Activated T-cell treated with anti-CD3 and anti-CD28 coated beads, Interleukin-2, amount 50 U/mL, for 72 hours (primary cell): ENCODE results near the gene TMEM154. TPM values are rescaled to one million over a fixed set of nuclear protein-coding genes. Genes with fewer than 3 reads are reported as not detected.

Source experiments
- ATAC-seq, 2 donors: fragments of 150-1000 bp; cut with Tn5 transposase; replicated peaks in 1 of 2; 2 replicates each; pipeline ENCODE4 v1.10.0; 2021; ENCODE audit warnings: moderate library complexity in 2 of 2, mild to moderate bottlenecking in 1 of 2
- DNase-seq, 2 donors: peaks; one replicate each; pipeline ENCODE4 v3.0.0; 2021 to 2022; ENCODE audit warnings: mixed read lengths in 1 of 2
- H3K27ac Mint-ChIP-seq: one replicate; pipeline ENCODE4 v1.8.0; 2022; ENCODE audit warnings: mild to moderate bottlenecking, moderate library complexity, mixed read lengths
- H3K27me3 Mint-ChIP-seq: one replicate; pipeline ENCODE4 v1.8.0; 2022; ENCODE audit warnings: low read depth, mixed read lengths
- H3K36me3 Mint-ChIP-seq, 2 donors: one replicate each; pipeline ENCODE4 v1.8.0; 2022; ENCODE audit warnings: mixed read lengths in 2 of 2, mild to moderate bottlenecking in 1 of 2; ENCODE audit not compliant: insufficient read depth in 2 of 2
- H3K4me1 Mint-ChIP-seq: one replicate; pipeline ENCODE4 v1.8.0; 2022; ENCODE audit warnings: low read depth, mixed read lengths
- H3K4me3 Mint-ChIP-seq, 2 donors: one replicate each; pipeline ENCODE4 v1.8.0; 2022; ENCODE audit warnings: mild to moderate bottlenecking in 2 of 2, mixed read lengths in 2 of 2, moderate library complexity in 2 of 2
- H3K9me3 Mint-ChIP-seq, 2 donors: one replicate each; pipeline ENCODE4 v1.8.0; 2022; ENCODE audit warnings: mixed read lengths in 2 of 2
- total RNA-seq, 2 donors: library from RNA; stranded (reverse); gene quantifications; one replicate each; pipeline ENCODE4 v1.2.3, GENCODE V29; 2022

The TMEM154 gene
- total RNA-seq, 2 donors from 2014 or later: 16.8 to 22.0 TPM

- H3K9me3 Mint-ChIP-seq: no peaks in the 10 kb centered on the region
- H3K27ac Mint-ChIP-seq: no peak overlapping the region
- DNase-seq: no peak
- no peaks in the 10 kb centered on the region for H3K36me3 Mint-ChIP-seq
- H3K4me3 Mint-ChIP-seq: no peak overlapping the region
- no peak for ATAC-seq
- no peaks in the 10 kb centered on the region for H3K27me3 Mint-ChIP-seq
- no peaks in the 10 kb centered on the region for H3K4me1 Mint-ChIP-seq
Measured at GRCh38 chr4:152605641-152606335, 74.0 kb downstream of the TMEM154 start.

- H3K9me3 Mint-ChIP-seq: no peaks in the 10 kb centered on the region
- no peaks in the 10 kb centered on the region for H3K4me1 Mint-ChIP-seq
Measured at GRCh38 chr4:152605031-152605430, 74.8 kb downstream of the TMEM154 start.

GRCh38 chr4:152601156-152601555 lies 78.6 kb downstream of the TMEM154 start:
- H3K36me3 Mint-ChIP-seq: no peaks in the 10 kb centered on the region
- H3K9me3 Mint-ChIP-seq: no peaks in the 10 kb centered on the region
- no peaks in the 10 kb centered on the region for H3K27me3 Mint-ChIP-seq
- ATAC-seq: no peak
- H3K4me3 Mint-ChIP-seq: no peak overlapping the region
- H3K4me1 Mint-ChIP-seq: no peaks in the 10 kb centered on the region
- no peak overlapping the region for H3K27ac Mint-ChIP-seq
- no peak for DNase-seq

More at GRCh38 chr4:152605031-152605430, 74.8 kb downstream of the TMEM154 start:
- DNase-seq: no peak
- Mint-ChIP-seq H3K27ac (no peak overlapping the region), H3K4me3 (no peak overlapping the region), H3K27me3 (no peaks in the 10 kb centered on the region), H3K36me3 (no peaks in the 10 kb centered on the region)
- ATAC-seq: no peak

- Mint-ChIP-seq H3K4me3 (no peak overlapping the region), H3K36me3 (no peaks in the 10 kb centered on the region), H3K4me1 (no peaks in the 10 kb centered on the region), H3K27me3 (no peaks in the 10 kb centered on the region), H3K9me3 (no peaks in the 10 kb centered on the region), H3K27ac (no peak overlapping the region)
- DNase-seq (no peak), ATAC-seq (no peak)
Measured at GRCh38 chr4:152599636-152600035, 80.2 kb downstream of the TMEM154 start.

GRCh38 chr4:152599095-152599494 lies 80.7 kb downstream of the TMEM154 start:
- Mint-ChIP-seq H3K27ac (no peak overlapping the region), H3K4me3 (no peak overlapping the region), H3K9me3 (no peaks in the 10 kb centered on the region), H3K4me1 (no peaks in the 10 kb centered on the region), H3K36me3 (no peaks in the 10 kb centered on the region), H3K27me3 (no peaks in the 10 kb centered on the region)
- DNase-seq (no peak), ATAC-seq (no peak)

GRCh38 chr4:152598454-152598853 lies 81.3 kb downstream of the TMEM154 start:
- ATAC-seq (no peak), DNase-seq (no peak)
- Mint-ChIP-seq H3K27me3 (no peaks in the 10 kb centered on the region), H3K36me3 (no peaks in the 10 kb centered on the region), H3K9me3 (no peaks in the 10 kb centered on the region), H3K4me3 (no peak overlapping the region), H3K27ac (no peak overlapping the region), H3K4me1 (no peaks in the 10 kb centered on the region)

- DNase-seq (no peak), ATAC-seq (no peak)
- H3K36me3 Mint-ChIP-seq: no peaks in the 10 kb centered on the region
- H3K9me3 Mint-ChIP-seq: no peaks in the 10 kb centered on the region
- peaks cover 17% of the 10 kb centered on the region for H3K27me3 Mint-ChIP-seq
- H3K4me1 Mint-ChIP-seq: peaks cover 7% of the 10 kb centered on the region
- H3K4me3 Mint-ChIP-seq: no peak overlapping the region
- no peak overlapping the region for H3K27ac Mint-ChIP-seq
Measured at GRCh38 chr4:152594978-152595925, 84.5 kb downstream of the TMEM154 start.

GRCh38 chr4:152594057-152594456 lies 85.7 kb downstream of the TMEM154 start:
- ATAC-seq: no peak
- H3K36me3 Mint-ChIP-seq: no peaks in the 10 kb centered on the region
- H3K9me3 Mint-ChIP-seq: no peaks in the 10 kb centered on the region
- peaks cover 22% of the 10 kb centered on the region for H3K27me3 Mint-ChIP-seq
- DNase-seq: no peak
- H3K4me1 Mint-ChIP-seq: peaks cover 7% of the 10 kb centered on the region
- no peak overlapping the region for H3K27ac Mint-ChIP-seq
- no peak overlapping the region for H3K4me3 Mint-ChIP-seq

GRCh38 chr4:152591876-152592275 lies 87.9 kb downstream of the TMEM154 start:
- Mint-ChIP-seq H3K4me3 (peak overlapping the region in 1 of 2 donors; percentile 48), H3K27me3 (peaks cover 22% of the 10 kb centered on the region), H3K9me3 (peaks cover 0 to 1% of the 10 kb centered on the region in 2 donors), H3K27ac (no peak overlapping the region), H3K4me1 (peaks cover 7% of the 10 kb centered on the region), H3K36me3 (no peaks in the 10 kb centered on the region)
- DNase-seq (no peak), ATAC-seq (no peak)

- no peak overlapping the region for H3K27ac Mint-ChIP-seq
- H3K4me3 Mint-ChIP-seq: peak overlapping the region; percentile 17 to 48
- H3K9me3 Mint-ChIP-seq: peaks cover 2 to 3% of the 10 kb centered on the region in 2 donors
- peaks cover 7% of the 10 kb centered on the region for H3K4me1 Mint-ChIP-seq
- peak; percentile 15 to 22 for DNase-seq
- H3K36me3 Mint-ChIP-seq: no peaks in the 10 kb centered on the region
- peaks cover 22% of the 10 kb centered on the region for H3K27me3 Mint-ChIP-seq
- peak; percentile 26 to 44 for ATAC-seq
Measured at GRCh38 chr4:152591396-152591795, 88.4 kb downstream of the TMEM154 start.

GRCh38 chr4:152590179-152591031 lies 89.4 kb downstream of the TMEM154 start:
- H3K4me1 Mint-ChIP-seq: peaks cover 7% of the 10 kb centered on the region
- peaks cover 2 to 3% of the 10 kb centered on the region in 2 donors for H3K9me3 Mint-ChIP-seq
- H3K27me3 Mint-ChIP-seq: peaks cover 22% of the 10 kb centered on the region
- DNase-seq (no peak), ATAC-seq (no peak)
- H3K27ac Mint-ChIP-seq: no peak overlapping the region
- H3K4me3 Mint-ChIP-seq: peak overlapping the region in 1 of 2 donors; percentile 11
- no peaks in the 10 kb centered on the region for H3K36me3 Mint-ChIP-seq

- H3K27me3 Mint-ChIP-seq: peaks cover 22% of the 10 kb centered on the region
- peaks cover 2 to 3% of the 10 kb centered on the region in 2 donors for H3K9me3 Mint-ChIP-seq
- ATAC-seq: no peak
- DNase-seq: no peak
- H3K27ac Mint-ChIP-seq: no peak overlapping the region
- H3K4me3 Mint-ChIP-seq: no peak overlapping the region
- H3K4me1 Mint-ChIP-seq: peaks cover 7% of the 10 kb centered on the region
- no peaks in the 10 kb centered on the region for H3K36me3 Mint-ChIP-seq
Measured at GRCh38 chr4:152588869-152589268, 90.9 kb downstream of the TMEM154 start.
